Measurements from ENCODE around the gene MYBPC2.

MYBPC2 gene

GRCh38 chr19:50410109-50410508 lies 22.6 kb upstream of the MYBPC2 start:
- no peak for DNase-seq

DNA sequence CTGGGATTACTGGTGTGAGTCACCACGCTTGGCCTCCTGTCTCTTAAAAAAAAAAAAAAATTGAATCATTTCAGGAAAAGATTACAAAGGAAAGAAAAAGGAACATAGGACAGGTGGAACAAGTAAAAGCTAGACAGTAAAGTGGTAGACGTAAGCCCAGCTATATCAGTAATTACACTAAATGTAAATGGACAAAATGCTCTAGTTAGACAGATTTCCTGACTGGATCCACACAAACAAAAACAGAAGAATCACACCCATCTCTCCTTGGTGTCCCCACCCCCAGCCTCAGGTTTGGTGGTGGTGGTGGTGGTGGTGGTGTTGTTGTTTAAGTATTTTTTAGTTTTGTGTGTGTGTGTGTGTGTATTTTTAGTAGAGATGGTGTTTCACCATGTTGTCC lies 20.3 kb upstream of the MYBPC2 start:
- no peak for DNase-seq

DNA sequence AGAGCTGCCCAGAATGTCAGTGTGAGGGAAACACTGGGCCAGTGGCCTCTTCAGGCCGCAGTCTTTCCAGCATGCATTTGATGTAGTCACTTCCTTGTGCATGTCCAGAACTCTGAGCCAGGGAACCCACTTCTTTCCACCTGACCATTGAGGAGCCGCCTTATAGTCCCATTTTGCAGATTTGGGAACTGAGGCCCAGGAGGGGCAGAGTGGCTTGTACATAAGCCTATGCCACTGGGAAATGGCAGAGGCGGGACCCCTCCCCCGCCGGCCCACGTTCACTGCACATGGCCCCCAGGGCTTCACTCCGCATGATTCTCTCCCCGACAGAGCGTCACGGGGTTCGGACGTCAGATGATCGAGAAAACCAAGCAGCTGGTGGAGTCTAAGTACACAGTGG lies 19.6 kb upstream of the MYBPC2 start:
- DNase-seq = peak; percentile 17

- no peak for DNase-seq
Observed at GRCh38 chr19:50413531-50413930, 19.2 kb upstream of the MYBPC2 start.

DNA sequence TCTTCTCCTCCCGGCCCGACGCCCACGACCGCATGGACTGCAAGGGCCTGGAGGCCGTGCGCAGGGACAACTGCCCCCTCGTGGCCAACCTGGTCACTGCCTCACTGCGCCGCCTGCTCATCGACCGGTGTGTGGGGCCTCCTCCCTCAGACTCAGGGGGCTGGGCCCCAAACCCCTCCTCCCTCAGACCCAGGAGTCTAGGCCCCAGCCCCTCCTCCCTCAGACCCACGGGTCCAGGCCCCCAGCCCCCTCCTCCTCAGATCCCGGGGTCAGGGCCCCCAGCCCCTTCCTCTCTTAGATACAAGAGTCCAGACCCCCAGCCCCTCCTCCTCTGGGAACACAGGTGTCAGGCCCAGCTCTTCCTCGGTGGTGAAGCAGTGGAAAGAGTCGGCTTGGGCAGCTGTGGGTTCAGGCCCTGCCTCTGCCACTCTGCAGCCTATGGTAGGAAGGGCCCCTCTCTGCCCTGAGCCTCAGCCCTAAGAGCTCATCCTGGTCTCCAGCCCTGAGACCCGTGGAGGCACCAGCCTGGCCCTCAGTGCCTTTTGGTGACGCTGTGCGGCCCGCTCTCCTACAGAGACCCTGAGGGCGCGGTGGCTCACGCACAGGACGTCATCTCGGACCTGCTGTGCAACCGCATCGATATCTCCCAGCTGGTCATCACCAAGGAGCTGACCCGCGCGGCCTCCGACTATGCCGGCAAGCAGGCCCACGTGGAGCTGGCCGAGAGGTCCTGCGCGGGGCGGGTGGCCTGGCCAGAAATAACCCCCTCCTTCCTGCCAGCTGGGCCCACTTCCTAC lies 17.6 kb upstream of the MYBPC2 start:
- peak; percentile 75 for DNase-seq

- no peak for DNase-seq
Observed at GRCh38 chr19:50415661-50416033, 17.0 kb upstream of the MYBPC2 start.

DNA sequence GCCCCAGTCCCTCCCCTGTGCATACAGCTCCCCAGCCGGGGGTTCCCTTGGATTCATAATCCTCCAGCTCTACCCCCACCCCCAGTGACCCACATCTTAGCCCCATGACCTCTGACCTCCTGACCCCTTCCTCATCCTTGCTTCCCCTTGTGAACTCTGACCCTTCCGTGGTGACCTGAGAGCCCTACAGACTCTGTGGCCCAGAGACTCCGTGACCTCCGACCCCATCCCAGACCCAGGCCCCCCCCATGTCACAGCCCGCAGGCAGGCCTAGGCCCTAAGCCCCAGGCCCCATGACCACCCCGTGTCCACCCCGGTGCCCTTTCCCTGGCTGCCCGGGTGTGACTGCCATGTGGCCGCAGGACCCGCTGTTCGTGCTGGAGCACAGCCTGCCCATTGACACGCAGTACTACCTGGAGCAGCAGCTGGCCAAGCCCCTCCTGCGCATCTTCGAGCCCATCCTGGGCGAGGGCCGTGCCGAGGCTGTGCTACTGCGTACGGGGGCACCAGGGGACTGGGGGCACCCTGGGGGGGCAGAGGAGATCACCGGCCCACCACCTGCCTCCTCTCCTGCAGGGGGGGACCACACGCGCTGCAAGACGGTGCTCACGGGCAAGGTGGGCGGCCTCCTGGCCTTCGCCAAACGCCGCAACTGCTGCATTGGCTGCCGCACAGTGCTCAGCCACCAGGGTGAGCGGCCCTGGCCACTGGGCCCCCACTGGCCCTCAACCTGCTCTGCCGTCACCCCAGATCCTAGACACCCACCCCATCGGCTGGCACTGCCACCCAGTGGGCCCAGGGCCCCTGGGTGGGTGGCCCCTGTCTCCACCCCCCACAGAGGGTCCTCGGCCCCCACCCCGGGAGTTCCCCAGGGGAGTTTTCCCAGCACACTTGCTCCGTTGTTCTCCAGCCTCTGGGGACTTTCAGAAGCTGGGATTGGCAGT lies 16.4 kb upstream of the MYBPC2 start:
- DNase-seq = no peak

DNA sequence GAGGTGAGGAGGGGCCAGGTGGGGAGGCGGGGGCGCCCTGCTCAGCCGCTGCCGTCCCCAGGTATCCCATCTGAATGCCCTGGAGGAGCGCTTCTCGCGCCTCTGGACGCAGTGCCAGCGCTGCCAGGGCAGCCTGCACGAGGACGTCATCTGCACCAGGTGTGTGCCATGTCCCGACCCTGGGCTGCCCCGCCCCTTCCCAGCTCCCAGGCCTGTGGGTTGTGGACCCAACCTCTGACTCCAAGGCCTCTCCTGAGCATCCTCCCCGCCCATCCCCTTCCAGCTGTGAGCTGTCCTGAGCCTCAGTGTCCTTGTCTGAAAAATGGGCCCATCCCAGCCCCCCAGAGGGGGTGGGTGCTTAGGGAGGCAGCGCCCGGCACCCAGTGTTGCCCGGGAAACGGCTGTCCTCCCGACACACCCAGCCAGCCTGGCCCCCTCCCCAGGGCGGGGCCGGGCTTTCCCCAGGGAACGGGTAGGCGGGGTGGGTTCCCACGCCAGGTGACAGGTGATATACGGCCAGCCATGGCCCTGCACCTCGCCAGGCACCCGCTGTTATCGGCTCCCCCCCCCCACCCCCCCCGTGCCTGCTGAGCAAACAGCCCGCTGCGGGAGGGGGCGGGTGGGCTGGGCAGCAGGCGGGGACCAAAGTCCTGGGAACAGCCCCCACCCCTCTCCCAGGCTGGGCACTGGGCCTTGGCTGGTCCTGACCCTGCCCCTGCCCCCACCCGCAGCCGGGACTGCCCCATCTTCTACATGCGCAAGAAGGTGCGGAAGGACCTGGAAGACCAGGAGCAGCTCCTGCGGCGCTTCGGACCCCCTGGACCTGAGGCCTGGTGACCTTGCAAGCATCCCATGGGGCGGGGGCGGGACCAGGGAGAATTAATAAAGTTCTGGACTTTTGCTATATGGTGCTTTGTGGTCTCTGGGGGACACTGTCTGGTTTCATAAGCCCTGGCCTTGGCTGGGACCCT lies 15.3 kb upstream of the MYBPC2 start:
- DNase-seq = no peak

- no peak for DNase-seq
Observed at GRCh38 chr19:50418176-50419021, 14.3 kb upstream of the MYBPC2 start, which contains the start of gene SPIB. Gene SPIB (plus strand): TSS chr19:50418938. CDS start chr19:50418963, 25 bp downstream.

DNA sequence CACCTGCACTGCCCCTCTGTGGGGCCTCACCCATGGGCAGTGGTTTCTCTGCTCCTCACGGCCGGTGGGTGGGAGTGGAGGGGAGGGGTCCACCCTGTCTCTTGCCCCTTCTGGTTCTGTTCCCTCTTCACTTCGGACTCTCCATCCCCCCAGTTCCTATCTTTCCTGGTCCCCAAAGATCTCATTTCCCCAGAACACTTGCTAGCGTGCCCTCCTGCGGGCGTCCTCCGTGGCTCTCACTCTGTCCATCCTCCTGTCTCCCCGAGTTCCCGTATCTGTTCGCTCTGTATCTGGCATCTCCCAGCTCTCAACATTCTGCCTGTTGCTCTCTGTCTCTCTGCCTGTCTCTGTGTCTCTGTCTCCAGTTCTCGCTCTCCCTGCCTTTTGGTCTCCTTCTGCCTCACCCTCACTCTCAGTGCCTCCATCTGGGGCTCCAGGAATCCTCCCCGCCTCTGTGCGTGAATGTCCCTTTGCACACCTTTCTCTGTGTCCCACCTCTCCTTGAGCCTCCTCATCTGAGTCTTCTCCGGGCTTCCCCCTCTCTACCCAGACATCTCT lies 13.6 kb upstream of the MYBPC2 start:
- DNase-seq = no peak

GRCh38 chr19:50419580-50420035 lies 13.1 kb upstream of the MYBPC2 start:
- DNase-seq = no peak

- no peak for DNase-seq
Observed at GRCh38 chr19:50420127-50420526, 12.6 kb upstream of the MYBPC2 start.

- no peak for DNase-seq
Observed at GRCh38 chr19:50420808-50421207, 11.9 kb upstream of the MYBPC2 start.

- DNase-seq = no peak
Observed at GRCh38 chr19:50422397-50423278, 10.1 kb upstream of the MYBPC2 start.

GRCh38 chr19:50423279-50424113 lies 9.2 kb upstream of the MYBPC2 start:
- DNase-seq = no peak

DNA sequence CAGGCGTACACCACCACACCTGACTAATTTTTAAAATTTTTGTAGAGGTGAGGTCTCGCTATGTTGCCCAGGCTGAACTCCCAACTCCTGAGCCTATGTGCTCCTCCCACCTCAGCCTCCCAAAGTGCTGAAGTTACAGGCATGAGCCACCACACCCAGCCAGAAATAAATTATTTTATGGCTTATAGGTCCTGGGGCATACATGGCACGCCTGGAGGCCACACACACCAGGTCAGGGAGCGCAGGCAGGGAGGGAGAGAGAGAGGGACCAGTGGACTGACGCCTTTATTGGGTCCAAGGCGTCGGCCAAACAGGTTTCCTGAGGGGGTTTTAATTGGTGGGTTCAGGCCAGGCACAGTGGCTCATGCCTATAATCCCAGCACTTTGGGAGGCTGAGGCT lies 7.1 kb upstream of the MYBPC2 start:
- no peak for DNase-seq

DNA sequence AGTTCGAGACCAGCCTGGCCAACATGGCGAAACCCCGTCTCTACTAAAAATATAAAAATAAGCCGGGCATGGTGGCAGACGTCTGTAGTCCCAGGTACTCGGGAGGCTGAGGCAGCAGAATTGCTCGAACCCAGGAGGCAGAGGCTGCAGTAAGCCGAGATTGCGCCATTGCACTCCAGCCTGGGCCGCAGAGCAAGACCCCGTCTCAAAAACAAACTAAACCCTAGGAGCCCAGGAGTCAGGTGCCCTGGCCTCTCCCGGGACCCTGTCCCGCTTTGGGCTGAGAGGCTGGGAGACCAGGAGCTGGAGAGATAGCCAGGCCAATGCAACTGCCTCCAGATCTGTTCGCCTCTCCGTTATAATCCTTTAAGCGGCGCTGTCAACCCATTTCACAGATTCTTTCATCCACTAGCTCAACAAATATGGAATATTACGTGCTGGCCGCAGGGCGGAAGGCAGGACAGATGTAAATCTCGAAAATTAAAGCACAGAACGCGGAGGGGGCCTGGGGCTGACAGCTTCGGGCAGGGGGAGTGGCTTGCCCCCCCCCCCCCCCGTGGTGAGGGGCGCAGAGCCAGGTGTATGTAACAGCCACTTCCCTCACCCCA lies 5.3 kb upstream of the MYBPC2 start:
- no peak for DNase-seq

DNA sequence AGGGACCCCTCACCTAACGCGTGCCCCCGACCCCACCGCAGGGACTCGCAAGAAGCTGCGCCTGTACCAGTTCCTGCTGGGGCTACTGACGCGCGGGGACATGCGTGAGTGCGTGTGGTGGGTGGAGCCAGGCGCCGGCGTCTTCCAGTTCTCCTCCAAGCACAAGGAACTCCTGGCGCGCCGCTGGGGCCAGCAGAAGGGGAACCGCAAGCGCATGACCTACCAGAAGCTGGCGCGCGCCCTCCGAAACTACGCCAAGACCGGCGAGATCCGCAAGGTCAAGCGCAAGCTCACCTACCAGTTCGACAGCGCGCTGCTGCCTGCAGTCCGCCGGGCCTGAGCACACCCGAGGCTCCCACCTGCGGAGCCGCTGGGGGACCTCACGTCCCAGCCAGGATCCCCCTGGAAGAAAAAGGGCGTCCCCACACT lies 4.7 kb upstream of the MYBPC2 start:
- peak; percentile 92 for DNase-seq

All from right hindlimb (tissue), 1 donor.